ENCODE measurements around the gene LENEP. TPM values are rescaled to one million over a fixed set of nuclear protein-coding genes. Genes with fewer than 3 reads are reported as not detected.

Gene LENEP
- total RNA-seq, 2 donors from 2014 or later: not detected

GRCh38 chr1:155026588-155026987 is 33.2 kb downstream of the LENEP start:
- H3K36me3 ChIP-seq (replicated peaks in 1 of 2; ENCODE audit: insufficient read depth in 1 of 2, low read depth in 2 of 2): no peaks in the 10 kb centered on the region
- no peaks in the 10 kb centered on the region for H3K27me3 ChIP-seq
- H3K9me3 ChIP-seq: no peaks in the 10 kb centered on the region
- H3K27ac ChIP-seq: no peak overlapping the region
- intact Hi-C loops (cut with DNase I): no loop called here
- ATAC-seq (no peak), DNase-seq (no peak)
- TF ChIP-seq POLR2A (IDR thresholded peaks at IDR 0.05) (no peak), CTCF (IDR thresholded peaks at IDR 0.05) (no peak)
- no peak overlapping the region for H3K4me3 ChIP-seq
- 79 to 83% methylated on average over 6 of the region's 6 CpGs for WGBS, 2 donors
- H3K4me1 ChIP-seq: peaks cover 17% of the 10 kb centered on the region

GRCh38 chr1:155029513-155030242 is 36.3 kb downstream of the LENEP start:
- H3K9me3 ChIP-seq: no peaks in the 10 kb centered on the region
- H3K27me3 ChIP-seq: no peaks in the 10 kb centered on the region
- H3K36me3 ChIP-seq (replicated peaks in 1 of 2; ENCODE audit: insufficient read depth in 1 of 2, low read depth in 2 of 2): no peaks in the 10 kb centered on the region
- 80 to 82% methylated on average over 6 to 16 of the region's 16 CpGs for WGBS, 2 donors
- H3K4me3 ChIP-seq: no peak overlapping the region
- TF ChIP-seq CTCF (IDR thresholded peaks at IDR 0.05): no peak
- TF ChIP-seq POLR2A (IDR thresholded peaks at IDR 0.05): no peak
- H3K27ac ChIP-seq: no peak overlapping the region
- no peak for DNase-seq
- no peak for ATAC-seq
- H3K4me1 ChIP-seq: peaks cover 8% of the 10 kb centered on the region
- intact Hi-C loops (cut with DNase I): no loop called here

GRCh38 chr1:155030243-155030795 is 36.9 kb downstream of the LENEP start:
- no peak for TF ChIP-seq POLR2A (IDR thresholded peaks at IDR 0.05)
- TF ChIP-seq CTCF (IDR thresholded peaks at IDR 0.05): no peak
- Histone ChIP-seq H3K36me3 (replicated peaks in 1 of 2; ENCODE audit: insufficient read depth in 1 of 2, low read depth in 2 of 2) (no peaks in the 10 kb centered on the region), H3K9me3 (no peaks in the 10 kb centered on the region), H3K27me3 (no peaks in the 10 kb centered on the region), H3K27ac (no peak overlapping the region), H3K4me3 (no peak overlapping the region), H3K4me1 (peaks cover 3% of the 10 kb centered on the region)
- ATAC-seq: no peak
- WGBS, 2 donors: 84 to 89% methylated on average over 5 to 15 of the region's 15 CpGs
- intact Hi-C loops (cut with DNase I): no loop called here
- DNase-seq: no peak

GRCh38 chr1:155030899-155031298 is 37.5 kb downstream of the LENEP start:
- Histone ChIP-seq H3K4me3 (no peak overlapping the region), H3K9me3 (no peaks in the 10 kb centered on the region), H3K36me3 (replicated peaks in 1 of 2; ENCODE audit: insufficient read depth in 1 of 2, low read depth in 2 of 2) (no peaks in the 10 kb centered on the region), H3K27me3 (no peaks in the 10 kb centered on the region), H3K4me1 (no peaks in the 10 kb centered on the region), H3K27ac (no peak overlapping the region)
- TF ChIP-seq CTCF (IDR thresholded peaks at IDR 0.05) (no peak), POLR2A (IDR thresholded peaks at IDR 0.05) (no peak)
- DNase-seq (no peak), ATAC-seq (no peak)
- intact Hi-C loops (cut with DNase I): no loop called here
- WGBS, 2 donors: 80% methylated on average over 10 to 11 of the region's 11 CpGs

GRCh38 chr1:155032886-155033285 is 39.5 kb downstream of the LENEP start:
- DNase-seq: no peak
- TF ChIP-seq CTCF (IDR thresholded peaks at IDR 0.05): no peak
- H3K4me3 ChIP-seq: no peak overlapping the region
- no peaks in the 10 kb centered on the region for H3K4me1 ChIP-seq
- no peaks in the 10 kb centered on the region for H3K27me3 ChIP-seq
- H3K9me3 ChIP-seq: no peaks in the 10 kb centered on the region
- no peak overlapping the region for H3K27ac ChIP-seq
- no peaks in the 10 kb centered on the region for H3K36me3 ChIP-seq (replicated peaks in 1 of 2; ENCODE audit: insufficient read depth in 1 of 2, low read depth in 2 of 2)
- intact Hi-C loops (cut with DNase I): no loop called here
- 80% methylated on average over 12 of the region's 12 CpGs; no CpG with 5 or more reads in 1 of the 2 donors for WGBS, 2 donors
- no peak for ATAC-seq
